K562 (cell line): ENCODE results near the gene EIF4G1. TPM values are rescaled to one million over a fixed set of nuclear protein-coding genes. Genes with fewer than 3 reads are reported as not detected.
A peak's percentile ranks its signal among the peaks of the same experiment; 100 is the strongest.

ENCODE experiments used
- ARID3B ChIP-seq: fragments of 250-450 bp; sonication (Bioruptor Pico); IDR thresholded peaks from 2 replicates; pipeline ENCODE4 v1.4.0; 2020; ENCODE audit warnings: borderline replicate concordance
- BRCA1 ChIP-seq, 2 experiments: fragments of 450-650 bp in 1 of 2; sonication (generic) in 1 of 2; formaldehyde crosslinking in 1 of 2; IDR thresholded peaks; 2 replicates each; pipeline versions ENCODE4 v1.5.0 to v1.6.1; 2017 to 2020; ENCODE audit warnings: mild to moderate bottlenecking in 1 of 2, missing genetic modification reagents in 1 of 2
- CHD2 ChIP-seq: IDR thresholded peaks from 2 replicates; pipeline ENCODE4 v1.6.1; 2011; ENCODE audit warnings: low read depth, low read length
- CUX1 ChIP-seq: fragments of 200-800 bp; sonication (Bioruptor generic); IDR thresholded peaks from 2 replicates; pipeline ENCODE4 v1.6.1; 2016; ENCODE audit warnings: missing genetic modification characterization, missing compliant biosample characterization
- DMBX1 ChIP-seq: fragments of 250-450 bp; sonication (Bioruptor Pico); IDR thresholded peaks from 2 replicates; pipeline ENCODE4 v1.8.0; 2022; ENCODE audit warnings: inconsistent platforms, mild to moderate bottlenecking, moderate library complexity, borderline replicate concordance
- KLF6 ChIP-seq: fragments of 250-450 bp; sonication (Bioruptor Pico); IDR thresholded peaks from 2 replicates; pipeline ENCODE4 v1.4.0; 2020; ENCODE audit warnings: mild to moderate bottlenecking, moderate library complexity, borderline replicate concordance
- MNT ChIP-seq, 2 experiments: fragments of 450-650 bp; conservative IDR thresholded peaks; 2 replicates each; pipeline ENCODE4 v1.6.1; 2017; ENCODE audit warnings: mild to moderate bottlenecking in 2 of 2, moderate library complexity in 2 of 2
- NBN ChIP-seq: fragments of 450-650 bp; IDR thresholded peaks from 2 replicates; pipeline ENCODE4 v1.6.1; 2016; ENCODE audit warnings: low read depth, mild to moderate bottlenecking
- NR2F6 ChIP-seq: fragments of 450-650 bp; formaldehyde crosslinking; IDR thresholded peaks from 2 replicates; pipeline ENCODE4 v1.4.0; 2020; ENCODE audit warnings: mild to moderate bottlenecking
- RBM15 ChIP-seq: fragments of 200-400 bp; formaldehyde crosslinking; IDR thresholded peaks from 2 replicates; pipeline ENCODE4 v1.6.1; 2018; ENCODE audit warnings: mild to moderate bottlenecking, low read length, moderate library complexity; ENCODE audit not compliant: insufficient read depth
- TCF3 ChIP-seq: sonication (generic); formaldehyde crosslinking; IDR thresholded peaks from 2 replicates; pipeline ENCODE4 v1.4.0; 2020; ENCODE audit warnings: mild to moderate bottlenecking, missing genetic modification reagents
- TFAM ChIP-seq: fragments of 250-450 bp; sonication (Bioruptor Pico); conservative IDR thresholded peaks from 2 replicates; pipeline ENCODE4 v1.5.0; 2021; ENCODE audit warnings: mild to moderate bottlenecking, moderate library complexity
- THRAP3 ChIP-seq: fragments of 450-650 bp; IDR thresholded peaks from 2 replicates; pipeline ENCODE4 v1.6.1; 2016; ENCODE audit warnings: mild to moderate bottlenecking, inconsistent platforms, borderline replicate concordance
- VEZF1 ChIP-seq: fragments of 200-800 bp; sonication (Bioruptor generic); IDR thresholded peaks from 2 replicates; pipeline ENCODE4 v1.6.1; 2017; ENCODE audit warnings: missing genetic modification characterization, missing compliant biosample characterization
- ZNF445 ChIP-seq: fragments of 250-450 bp; sonication (Bioruptor Pico); IDR thresholded peaks from 2 replicates; pipeline ENCODE4 v1.4.0; 2020; ENCODE audit warnings: low read depth, mild to moderate bottlenecking, moderate library complexity
- polyA plus RNA-seq, 8 experiments: library from polyadenylated mRNA; depleted of rRNA in 4 of 8; stranded (reverse) in 5 of 8; unstranded in 3 of 8; fragments of >200 nt; fragmentation: Nextera tagmentation in 2 of 8; fragmentation: Illumina TruSeq in 1 of 8; extraction: Ambion mirVana in 2 of 8; extraction: Trizol in 1 of 8; gene quantifications; 2 replicates each; pipeline versions ENCODE4 v1.2.1 to v1.2.3, GENCODE V29; 2011 to 2014; ENCODE audit warnings: inconsistent platforms in 1 of 8, missing spikeins in 1 of 8
- total RNA-seq, 7 experiments: library from RNA; depleted of rRNA in 6 of 7; stranded (reverse); fragments of >200 nt in 6 of 7; fragmentation: Illumina TruSeq in 2 of 7; extraction: Trizol in 2 of 7; gene quantifications; 2 replicates each; pipeline versions ENCODE4 v1.2.1 to v1.2.3, GENCODE V29; 2011 to 2021; ENCODE audit warnings: low replicate concordance in 1 of 7
- TF ChIP-seq, protein P1 (sequence below): fragments of 450-650 bp; formaldehyde crosslinking; IDR thresholded peaks from 2 replicates; pipeline ENCODE4 v1.4.0; 2022; ENCODE audit warnings: missing genetic modification characterization

EIF4G1 gene
- total and polyA plus RNA-seq, 9 of the 15 experiments (the other 6 are each of a cell fraction or from before 2014, with no cell fraction given), result 4.6 to 505 (median 155) TPM

- no peak for TF ChIP-seq ARID3B
- TF ChIP-seq NR2F6 (CRISPR knock-in tag), result no peak
- 0 out of 2 replicates have a peak, but pooled peaks have one; percentile 42 for TF ChIP-seq CHD2
- TF ChIP-seq DMBX1 (CRISPR knock-in tag), result no peak
- TF ChIP-seq KLF6 (CRISPR knock-in tag), result no peak
- no peak for TF ChIP-seq TCF3
- TF ChIP-seq, protein P1, sequence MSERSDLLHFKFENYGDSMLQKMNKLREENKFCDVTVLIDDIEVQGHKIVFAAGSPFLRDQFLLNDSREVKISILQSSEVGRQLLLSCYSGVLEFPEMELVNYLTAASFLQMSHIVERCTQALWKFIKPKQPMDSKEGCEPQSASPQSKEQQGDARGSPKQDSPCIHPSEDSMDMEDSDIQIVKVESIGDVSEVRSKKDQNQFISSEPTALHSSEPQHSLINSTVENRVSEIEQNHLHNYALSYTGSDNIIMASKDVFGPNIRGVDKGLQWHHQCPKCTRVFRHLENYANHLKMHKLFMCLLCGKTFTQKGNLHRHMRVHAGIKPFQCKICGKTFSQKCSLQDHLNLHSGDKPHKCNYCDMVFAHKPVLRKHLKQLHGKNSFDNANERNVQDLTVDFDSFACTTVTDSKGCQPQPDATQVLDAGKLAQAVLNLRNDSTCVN (CRISPR knock-in tag), result 0 out of 2 replicates have a peak, but pooled peaks have one; percentile 7
- TF ChIP-seq BRCA1 (IDR thresholded peaks at IDR 0.05), result no peak
- no peak for TF ChIP-seq BRCA1 (CRISPR knock-in tag; IDR thresholded peaks at IDR 0.05)
- no peak for TF ChIP-seq ZNF445 (CRISPR knock-in tag)
- no peak for TF ChIP-seq THRAP3
- no peak for TF ChIP-seq VEZF1 (CRISPR knock-in tag)
- no peak for TF ChIP-seq TFAM (CRISPR knock-in tag)
- no peak for TF ChIP-seq NBN
- TF ChIP-seq MNT (conservative IDR thresholded peaks at IDR 0.05), result 0 out of 4 replicates have a peak, but pooled peaks of 1 of the 2 experiments have one; percentile 41
- TF ChIP-seq RBM15, result no peak
- no peak for TF ChIP-seq CUX1 (CRISPR knock-in tag)
Measured at GRCh38 chr3:184377882-184378445, 63.6 kb downstream of the EIF4G1 start, which contains the start of gene THPO (continued).
